Measurements from ENCODE around the gene MOCS1. TPM values are rescaled to one million over a fixed set of nuclear protein-coding genes. Genes with fewer than 3 reads are reported as not detected.

The MOCS1 gene
- total RNA-seq, 4 donors from 2014 or later, result 23.4 to 39.8 (median 33.1) TPM

GRCh38 chr6:39958947-39959346, 24.7 kb upstream of the MOCS1 start:
- WGBS, 2 donors, result 85 to 86% methylated on average over 2 of the region's 2 CpGs
- H3K27ac ChIP-seq, result no peak overlapping the region
- no peaks in the 10 kb centered on the region for H3K4me1 ChIP-seq
- H3K36me3 ChIP-seq, result no peaks in the 10 kb centered on the region
- TF ChIP-seq CTCF (IDR thresholded peaks at IDR 0.05) (no peak), POLR2A (IDR thresholded peaks at IDR 0.05) (no peak)
- DNase-seq, result no peak
- intact Hi-C loops (cut with DNase I), result no loop called here
- no peaks in the 10 kb centered on the region for H3K27me3 ChIP-seq
- H3K4me3 ChIP-seq (replicated peaks in 1 of 3), result no peak overlapping the region
- H3K9me3 ChIP-seq, result no peaks in the 10 kb centered on the region

GRCh38 chr6:39956936-39957335, 22.7 kb upstream of the MOCS1 start:
- no peak for DNase-seq
- no peak for TF ChIP-seq CTCF (IDR thresholded peaks at IDR 0.05)
- TF ChIP-seq POLR2A (IDR thresholded peaks at IDR 0.05), result no peak
- Histone ChIP-seq H3K9me3 (no peaks in the 10 kb centered on the region), H3K27ac (no peak overlapping the region), H3K4me3 (replicated peaks in 1 of 3) (no peak overlapping the region), H3K4me1 (no peaks in the 10 kb centered on the region), H3K36me3 (no peaks in the 10 kb centered on the region), H3K27me3 (no peaks in the 10 kb centered on the region)
- intact Hi-C loops (cut with DNase I), result no loop called here
- 95 to 96% methylated on average over 4 of the region's 4 CpGs for WGBS, 2 donors

GRCh38 chr6:39953076-39953618, 18.9 kb upstream of the MOCS1 start:
- WGBS, 2 donors, result 68 to 77% methylated on average over 2 of the region's 2 CpGs
- intact Hi-C loops (cut with DNase I), result no loop called here

GRCh38 chr6:39952167-39952566, 17.9 kb upstream of the MOCS1 start:
- H3K9me3 ChIP-seq, result no peaks in the 10 kb centered on the region
- no peak for TF ChIP-seq CTCF (IDR thresholded peaks at IDR 0.05)
- no peak for TF ChIP-seq POLR2A (IDR thresholded peaks at IDR 0.05)
- no peak for DNase-seq
- H3K4me3 ChIP-seq (replicated peaks in 1 of 3), result no peak overlapping the region
- H3K36me3 ChIP-seq, result no peaks in the 10 kb centered on the region
- 71 to 87% methylated on average over 4 of the region's 4 CpGs for WGBS, 2 donors
- no peaks in the 10 kb centered on the region for H3K4me1 ChIP-seq
- intact Hi-C loops (cut with DNase I), result no loop called here
- H3K27me3 ChIP-seq, result no peaks in the 10 kb centered on the region
- no peak overlapping the region for H3K27ac ChIP-seq

More at GRCh38 chr6:39953076-39953618, 18.9 kb upstream of the MOCS1 start:
- no peak for DNase-seq
- TF ChIP-seq POLR2A (IDR thresholded peaks at IDR 0.05), result no peak
- H3K27ac ChIP-seq, result no peak overlapping the region
- no peaks in the 10 kb centered on the region for H3K4me1 ChIP-seq
- H3K27me3 ChIP-seq, result no peaks in the 10 kb centered on the region
- H3K36me3 ChIP-seq, result no peaks in the 10 kb centered on the region
- H3K9me3 ChIP-seq, result no peaks in the 10 kb centered on the region
- no peak overlapping the region for H3K4me3 ChIP-seq (replicated peaks in 1 of 3)

- Histone ChIP-seq H3K9me3 (no peaks in the 10 kb centered on the region), H3K36me3 (no peaks in the 10 kb centered on the region), H3K4me1 (no peaks in the 10 kb centered on the region), H3K27ac (no peak overlapping the region), H3K27me3 (no peaks in the 10 kb centered on the region), H3K4me3 (replicated peaks in 1 of 3) (no peak overlapping the region)
- 62 to 76% methylated on average over 1 of the region's 1 CpG for WGBS, 2 donors
- DNase-seq, result peak in 1 of 2 donors; percentile 18
- TF ChIP-seq POLR2A (IDR thresholded peaks at IDR 0.05) (no peak), CTCF (IDR thresholded peaks at IDR 0.05) (no peak)
- intact Hi-C loops (cut with DNase I), result no loop called here
Measured at GRCh38 chr6:39951716-39952115, 17.5 kb upstream of the MOCS1 start.

Measured in thyroid gland (tissue), 4 donors.